ELF-1 (cell line): Measurements from ENCODE around the gene BAIAP2.
"Not testable (repeated sequence)": the region's sequence is repeated elsewhere in the genome, so short reads cannot be mapped to it uniquely, and the experiment has no call there.

Source experiments
- DNase-seq: peaks from one replicate; pipeline ENCODE4 v3.0.0-alpha.2; 2016; ENCODE audit warnings: low read depth, low spot score

Gene BAIAP2

GRCh38 chr17:81068411-81069134 lies 33.6 kb downstream of the BAIAP2 start:
- DNase-seq, result no peak

DNA sequence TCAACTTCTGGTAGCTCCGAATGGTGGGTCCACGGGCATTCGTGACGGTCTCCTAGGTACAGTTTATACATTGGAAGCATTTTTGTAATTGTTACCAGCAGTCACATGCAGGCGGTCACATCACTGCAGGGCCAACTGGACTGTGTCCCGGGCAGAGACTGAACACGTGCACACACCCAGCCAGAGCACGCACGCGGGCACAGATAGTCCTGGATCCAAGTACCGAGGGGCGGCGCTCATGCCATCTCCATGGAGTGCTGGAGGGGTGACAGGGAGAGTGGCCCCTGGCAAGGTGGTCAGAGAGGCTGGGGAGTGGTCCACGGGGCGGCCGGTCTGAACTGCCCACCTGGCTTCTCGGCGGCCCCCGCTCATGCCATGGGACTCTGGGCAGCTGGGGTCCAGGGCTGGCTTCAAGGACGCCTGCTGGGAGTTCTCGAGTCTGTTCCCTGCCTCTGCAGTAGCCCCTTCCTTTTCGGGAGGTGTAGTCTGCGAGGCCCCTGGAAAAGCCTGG lies 34.2 kb downstream of the BAIAP2 start:
- no peak for DNase-seq

GRCh38 chr17:81070541-81071246 lies 35.7 kb downstream of the BAIAP2 start:
- DNase-seq, result no peak

DNA sequence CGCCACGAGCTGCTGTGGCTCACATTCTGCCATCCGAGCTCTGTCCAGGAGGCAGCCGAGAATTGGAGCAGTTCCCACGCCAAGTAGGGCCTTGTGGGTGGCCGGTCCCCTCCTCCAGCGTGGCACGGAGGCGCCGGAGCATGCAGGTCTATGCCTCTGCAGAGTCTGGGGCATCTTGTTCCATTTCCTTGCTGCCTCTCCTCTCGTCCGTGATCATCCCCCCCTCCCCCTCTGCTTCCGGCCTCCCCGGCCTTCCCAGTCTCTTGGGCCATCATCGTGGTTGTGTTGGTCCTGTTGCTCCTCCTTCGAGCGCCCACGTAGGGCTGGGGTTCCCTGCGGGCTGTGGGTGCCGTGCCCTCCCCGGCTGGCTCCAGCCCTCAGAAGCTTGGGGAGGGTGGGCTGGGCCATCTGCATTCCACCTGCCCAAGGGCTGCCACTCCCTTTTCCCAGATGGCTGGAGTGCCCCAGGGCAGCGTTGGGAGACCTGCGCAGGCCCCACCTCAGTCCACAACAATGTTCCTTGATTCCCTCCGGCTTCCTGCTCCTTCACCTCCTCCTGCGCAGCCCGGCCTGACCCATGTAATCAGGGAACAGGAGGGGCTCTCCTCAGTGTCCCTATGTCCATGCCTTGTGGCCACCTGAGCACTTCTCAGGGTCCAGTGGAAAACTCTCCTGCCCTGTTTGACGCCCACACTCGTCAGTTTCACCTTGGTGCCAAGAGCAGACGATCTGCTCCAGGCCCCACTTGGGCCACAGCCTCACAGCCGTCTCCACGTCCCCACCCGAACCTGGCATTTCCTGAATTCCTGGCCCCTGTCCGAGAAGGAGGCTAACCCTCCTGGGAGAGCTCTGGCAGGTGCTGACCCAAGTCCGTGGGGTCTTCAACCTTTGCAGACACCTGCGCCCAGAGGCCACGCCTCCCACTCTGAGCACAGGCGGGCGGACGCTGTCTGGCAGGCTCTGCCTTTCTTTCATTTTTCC lies 37.1 kb downstream of the BAIAP2 start:
- DNase-seq, result peak; percentile 69

GRCh38 chr17:81073967-81074839 lies 39.3 kb downstream of the BAIAP2 start:
- no peak for DNase-seq

DNA sequence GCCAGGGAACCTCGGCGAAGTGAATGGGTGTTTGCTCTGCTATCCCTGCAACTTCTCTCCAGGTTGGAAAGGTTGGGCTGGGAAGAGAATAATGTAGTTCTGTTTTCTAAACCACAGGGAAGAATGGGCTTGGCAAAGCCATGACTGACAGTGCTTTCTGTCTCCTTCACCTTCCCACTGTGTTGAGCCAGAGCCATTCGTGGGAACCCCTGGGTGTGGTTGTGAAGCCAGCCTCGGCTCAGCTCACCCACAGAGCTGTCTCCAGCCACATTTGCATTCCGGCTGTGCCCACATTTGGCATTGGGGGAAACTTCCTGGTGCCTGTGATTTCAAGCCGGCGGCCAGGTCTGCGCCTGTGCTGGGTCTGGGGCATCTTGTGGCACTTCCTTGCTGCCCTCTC lies 39.9 kb downstream of the BAIAP2 start:
- no peak for DNase-seq

- no peak for DNase-seq
These were observed 40.4 kb downstream of the BAIAP2 start for GRCh38 chr17:81075307-81075706.

DNA sequence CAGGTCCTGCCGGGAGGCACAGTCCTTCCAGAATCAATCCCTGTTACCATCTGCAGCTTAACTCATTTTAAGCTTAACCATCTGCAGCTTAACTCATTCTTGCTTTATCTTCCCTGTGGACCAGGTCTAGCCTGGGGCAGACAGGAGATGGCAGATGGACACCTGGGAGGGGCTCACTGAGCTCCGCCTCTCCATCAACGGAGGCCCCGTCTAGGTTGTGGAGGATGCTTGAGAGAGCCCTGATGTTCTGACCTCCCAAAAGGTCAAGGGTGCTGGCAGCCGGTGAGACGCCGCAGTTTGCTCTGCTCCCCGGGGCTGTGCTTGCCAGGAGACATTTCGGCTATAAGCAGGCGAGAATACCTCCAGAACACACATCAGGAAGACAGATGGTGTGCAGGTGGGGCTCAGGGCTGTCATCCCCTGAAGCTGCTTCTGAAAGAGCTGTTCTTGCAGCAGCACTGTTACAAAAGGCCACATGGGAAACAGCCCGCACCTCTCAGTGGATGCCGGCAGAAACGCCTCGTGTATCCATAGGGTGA lies 41.3 kb downstream of the BAIAP2 start:
- DNase-seq, result peak; percentile 51

- not testable (repeated sequence) for DNase-seq
These were observed 43.3 kb downstream of the BAIAP2 start for GRCh38 chr17:81078026-81078913.

DNA sequence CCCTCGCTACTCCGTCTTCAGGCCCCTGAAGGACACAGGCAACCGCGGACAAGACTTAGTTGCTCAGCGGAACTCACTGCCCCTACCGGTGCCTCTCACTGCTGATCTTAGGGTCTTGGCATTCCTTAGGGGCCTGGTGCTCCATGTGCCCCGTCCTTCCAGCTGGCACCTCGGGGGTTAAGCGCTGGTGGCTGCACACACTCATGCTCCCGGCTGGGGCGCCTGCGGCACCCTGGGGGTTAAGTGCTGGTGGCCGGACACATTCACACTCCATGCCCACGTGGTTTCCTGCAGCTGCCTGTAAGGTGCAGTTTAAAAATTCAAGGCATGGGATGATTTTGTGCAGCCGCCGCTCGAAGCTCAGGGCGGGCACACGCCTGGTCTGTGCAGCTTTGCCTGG lies 45.1 kb downstream of the BAIAP2 start:
- no peak for DNase-seq

- no peak for DNase-seq
These were observed 46.5 kb downstream of the BAIAP2 start for GRCh38 chr17:81081222-81082176.

DNA sequence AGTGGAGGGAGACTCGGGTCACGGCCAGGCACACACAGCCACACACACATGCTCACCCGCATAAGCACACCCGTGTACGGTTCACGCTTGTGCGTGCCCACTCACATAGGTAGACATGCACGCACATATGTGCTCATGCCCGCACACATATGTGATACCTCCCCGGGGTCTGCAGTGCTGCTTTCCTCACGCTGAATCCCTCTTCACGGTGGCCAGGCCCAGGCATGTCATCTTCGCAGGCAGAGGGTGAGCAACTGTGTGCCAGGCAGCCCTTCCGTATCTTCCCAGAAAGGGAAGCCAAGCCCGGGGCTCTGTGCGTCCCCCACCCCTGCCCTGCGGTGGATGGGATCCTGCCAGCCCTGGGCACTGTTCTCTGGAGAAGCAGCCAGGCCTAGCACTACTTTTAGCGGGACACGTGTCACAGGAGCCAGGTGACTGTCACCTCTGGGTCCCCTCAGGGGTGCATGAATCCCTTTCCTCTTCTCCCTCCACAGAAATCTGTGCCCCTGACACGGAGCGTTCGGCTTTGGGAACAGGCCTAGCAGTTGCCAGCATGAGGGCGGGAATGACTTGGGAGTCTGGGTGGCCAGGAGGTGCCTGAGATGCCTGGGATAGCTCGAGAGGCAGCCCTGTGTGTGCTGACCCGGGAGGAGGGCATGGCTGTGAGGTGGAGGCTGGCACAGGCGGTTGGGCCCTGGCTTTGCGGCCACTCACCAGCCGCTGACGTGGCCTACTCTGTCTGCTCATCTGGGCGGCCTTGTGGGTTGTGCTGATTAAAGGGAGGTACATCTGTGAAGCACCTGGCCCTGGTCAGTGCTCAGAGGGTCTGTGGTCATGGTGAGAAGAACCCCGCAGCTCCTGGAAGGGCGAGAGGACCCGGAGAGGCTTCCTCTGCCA lies 47.5 kb downstream of the BAIAP2 start:
- no peak for DNase-seq

DNA sequence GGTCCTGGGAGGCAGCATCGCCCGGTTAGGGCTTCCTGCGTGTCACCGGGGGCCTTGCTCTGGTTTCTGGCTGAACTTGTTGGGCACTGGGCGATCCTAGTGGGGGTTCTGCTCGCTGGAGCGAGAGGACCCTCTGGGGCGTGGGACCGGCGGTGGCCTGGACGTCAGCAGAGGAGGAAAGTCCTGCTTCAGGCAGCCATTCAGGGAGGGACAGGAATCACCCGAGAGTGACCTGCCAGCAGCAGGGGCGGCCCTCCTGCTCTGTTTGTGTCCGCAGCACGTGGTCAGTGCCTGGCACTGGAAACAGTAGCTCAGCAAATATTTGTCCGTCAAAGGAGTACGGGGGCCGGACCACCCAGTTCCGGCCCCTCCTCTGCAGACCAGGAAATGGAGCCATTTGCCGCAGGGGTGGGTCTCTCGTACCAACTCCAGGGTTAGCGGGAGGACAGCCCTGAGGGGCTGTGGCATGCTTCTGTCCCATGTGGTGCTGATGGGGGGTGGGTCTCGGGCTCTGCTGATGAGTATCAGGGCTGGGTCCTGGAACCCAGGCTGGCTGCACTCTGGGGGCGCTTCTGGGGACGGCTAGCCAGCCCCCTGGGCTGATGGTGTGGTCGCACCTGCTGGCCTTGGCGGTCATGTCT lies 48.3 kb downstream of the BAIAP2 start:
- no peak for DNase-seq

- no peak for DNase-seq
These were observed 49.9 kb downstream of the BAIAP2 start for GRCh38 chr17:81084680-81085419.

DNA sequence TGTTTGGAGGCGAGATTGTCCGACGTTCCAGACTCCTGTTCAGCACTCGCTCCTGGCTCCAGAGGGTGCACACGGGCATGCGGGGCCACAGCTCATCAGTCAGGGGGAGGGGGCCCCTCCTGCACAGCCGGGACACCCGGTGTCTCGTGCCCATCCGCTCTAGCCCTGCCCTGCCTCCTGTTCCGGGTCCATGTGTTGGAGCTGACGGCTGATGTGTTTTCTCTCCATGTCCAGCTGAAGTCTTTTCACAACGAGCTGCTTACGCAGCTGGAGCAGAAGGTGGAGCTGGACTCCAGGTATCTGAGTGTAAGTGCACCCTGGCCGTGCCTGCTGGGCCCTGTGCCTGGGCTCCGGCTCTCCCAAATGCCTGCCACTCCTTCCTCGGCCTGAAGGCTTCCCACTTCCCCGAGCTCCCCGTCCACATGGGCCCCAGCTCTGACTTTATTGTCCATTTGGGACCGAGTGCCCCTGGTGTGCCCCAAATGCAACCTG lies 50.5 kb downstream of the BAIAP2 start:
- DNase-seq, result no peak
